ENCODE data around the gene CERT1. TPM values are rescaled to one million over a fixed set of nuclear protein-coding genes. Genes with fewer than 3 reads are reported as not detected.
"Not testable (repeated sequence)": the region's sequence is repeated elsewhere in the genome, so short reads cannot be mapped to it uniquely, and the experiment has no call there.

Gene CERT1
- total RNA-seq, 3 donors from 2014 or later: 41.4 to 63.4 (median 45.0) TPM

DNA sequence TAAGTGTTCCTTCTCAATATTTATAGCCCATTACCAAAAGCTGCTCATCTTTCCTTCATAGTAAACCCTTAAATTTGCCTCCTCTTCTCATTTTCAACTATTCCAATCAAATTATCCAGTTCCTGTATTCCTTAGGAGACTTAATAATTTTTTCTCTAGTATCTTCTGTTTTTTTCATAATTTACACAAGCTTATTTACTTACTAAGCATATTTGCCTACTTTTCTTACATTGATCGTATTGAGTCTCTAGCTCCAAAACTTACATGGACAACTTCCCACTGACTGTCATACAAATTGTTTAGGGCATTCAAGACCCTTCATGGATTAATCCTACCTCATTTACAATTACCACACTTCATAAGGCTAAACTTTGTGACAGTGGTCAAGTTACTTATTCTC lies 3.6 kb downstream of the CERT1 start:
- peaks cover 18% of the 10 kb centered on the region for H3K4me1 ChIP-seq (ENCODE audit: low read depth)
- TF ChIP-seq, protein P1, sequence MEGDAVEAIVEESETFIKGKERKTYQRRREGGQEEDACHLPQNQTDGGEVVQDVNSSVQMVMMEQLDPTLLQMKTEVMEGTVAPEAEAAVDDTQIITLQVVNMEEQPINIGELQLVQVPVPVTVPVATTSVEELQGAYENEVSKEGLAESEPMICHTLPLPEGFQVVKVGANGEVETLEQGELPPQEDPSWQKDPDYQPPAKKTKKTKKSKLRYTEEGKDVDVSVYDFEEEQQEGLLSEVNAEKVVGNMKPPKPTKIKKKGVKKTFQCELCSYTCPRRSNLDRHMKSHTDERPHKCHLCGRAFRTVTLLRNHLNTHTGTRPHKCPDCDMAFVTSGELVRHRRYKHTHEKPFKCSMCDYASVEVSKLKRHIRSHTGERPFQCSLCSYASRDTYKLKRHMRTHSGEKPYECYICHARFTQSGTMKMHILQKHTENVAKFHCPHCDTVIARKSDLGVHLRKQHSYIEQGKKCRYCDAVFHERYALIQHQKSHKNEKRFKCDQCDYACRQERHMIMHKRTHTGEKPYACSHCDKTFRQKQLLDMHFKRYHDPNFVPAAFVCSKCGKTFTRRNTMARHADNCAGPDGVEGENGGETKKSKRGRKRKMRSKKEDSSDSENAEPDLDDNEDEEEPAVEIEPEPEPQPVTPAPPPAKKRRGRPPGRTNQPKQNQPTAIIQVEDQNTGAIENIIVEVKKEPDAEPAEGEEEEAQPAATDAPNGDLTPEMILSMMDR (IDR thresholded peaks at IDR 0.05): no peak
- intact Hi-C loops (cut with DNase I, micrococcal nuclease): no loop called here
- no peak for ATAC-seq
- no peaks in the 10 kb centered on the region for H3K36me3 ChIP-seq (ENCODE audit: low read depth)
- DNase-seq: no peak
- no peak overlapping the region for H3K4me3 ChIP-seq
- no peaks in the 10 kb centered on the region for H3K9me3 ChIP-seq

DNA sequence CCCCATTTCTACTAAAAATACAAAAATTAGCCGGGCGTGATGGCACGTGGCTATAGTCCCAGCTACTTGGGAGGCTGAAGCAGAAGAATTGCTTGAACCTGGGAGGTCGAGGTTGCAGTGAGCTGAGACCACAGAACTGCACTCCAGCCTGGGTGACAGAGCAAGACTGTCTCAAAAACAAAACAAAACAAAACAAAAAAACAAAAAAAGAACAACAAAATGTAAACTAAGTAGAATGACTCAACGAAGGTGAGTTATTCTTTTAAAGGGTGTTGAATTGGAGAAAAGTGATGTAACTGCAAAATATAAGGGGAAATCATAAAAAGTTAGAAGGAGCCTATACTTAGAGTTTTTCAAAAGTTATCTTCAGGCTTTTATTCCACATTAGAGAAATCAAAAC lies 6.3 kb downstream of the CERT1 start:
- H3K9me3 ChIP-seq; intact Hi-C loops (cut with DNase I, micrococcal nuclease); H3K36me3 ChIP-seq (ENCODE audit: low read depth); ATAC-seq; H3K4me3 ChIP-seq; DNase-seq: not testable (repeated sequence)
- peaks cover 11% of the 10 kb centered on the region for H3K4me1 ChIP-seq (ENCODE audit: low read depth)

DNA sequence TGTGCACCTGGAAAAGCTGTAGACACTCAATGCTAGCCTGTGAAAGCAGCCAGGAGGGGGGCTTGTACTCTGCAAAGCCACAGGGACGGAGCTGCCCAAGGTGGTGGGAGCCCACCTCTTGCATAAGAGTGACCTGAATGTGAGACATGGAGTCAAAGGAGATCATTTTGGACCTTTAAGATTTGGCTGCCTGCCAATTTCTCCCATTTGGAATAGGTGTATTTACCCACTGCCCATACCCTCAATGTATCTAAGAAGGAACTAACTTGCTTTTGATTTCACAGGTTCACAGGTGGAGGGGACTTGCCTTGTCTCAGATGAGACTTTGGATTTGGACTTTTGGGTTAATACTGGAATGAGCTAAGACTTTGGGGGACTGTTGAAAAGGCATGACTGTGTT lies 12.6 kb downstream of the CERT1 start:
- intact Hi-C loops (cut with DNase I, micrococcal nuclease); H3K4me1 ChIP-seq (ENCODE audit: low read depth); H3K9me3 ChIP-seq; ATAC-seq; H3K4me3 ChIP-seq; DNase-seq; H3K36me3 ChIP-seq (ENCODE audit: low read depth): not testable (repeated sequence)

DNA sequence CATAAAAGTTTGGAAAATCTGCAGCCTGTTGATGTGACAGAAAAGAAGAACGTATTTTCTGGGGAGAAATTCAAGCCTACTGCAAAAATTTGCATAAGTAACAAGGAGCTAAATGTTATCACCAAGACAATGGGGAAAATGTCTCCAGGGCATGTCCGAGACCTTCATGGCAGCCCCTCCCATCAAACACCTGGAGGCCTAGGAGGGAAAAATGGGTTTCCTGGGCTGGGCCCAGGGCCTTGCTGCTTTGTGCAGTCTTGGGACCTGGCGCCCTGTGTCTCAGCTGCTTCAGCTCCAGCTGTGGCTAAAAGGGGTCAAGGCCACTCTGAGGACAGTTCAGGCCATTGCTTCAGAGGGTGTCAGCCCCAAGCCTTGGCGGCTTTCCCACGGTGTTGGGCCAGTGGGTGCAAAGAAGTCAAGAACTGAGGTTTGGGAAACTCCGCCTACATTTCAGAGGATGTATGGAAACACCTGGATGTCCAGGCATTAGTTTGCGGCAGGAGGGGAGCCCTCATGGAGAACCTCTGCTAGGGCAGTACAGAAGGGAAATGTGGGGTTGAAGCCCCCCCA lies 13.1 kb downstream of the CERT1 start:
- intact Hi-C loops (cut with DNase I, micrococcal nuclease): no loop called here
- DNase-seq: no peak
- Histone ChIP-seq H3K4me3 (no peak overlapping the region), H3K4me1 (ENCODE audit: low read depth) (no peaks in the 10 kb centered on the region), H3K36me3 (ENCODE audit: low read depth) (no peaks in the 10 kb centered on the region), H3K9me3 (no peaks in the 10 kb centered on the region)
- TF ChIP-seq, protein P1 (IDR thresholded peaks at IDR 0.05): no peak
- ATAC-seq: no peak

DNA sequence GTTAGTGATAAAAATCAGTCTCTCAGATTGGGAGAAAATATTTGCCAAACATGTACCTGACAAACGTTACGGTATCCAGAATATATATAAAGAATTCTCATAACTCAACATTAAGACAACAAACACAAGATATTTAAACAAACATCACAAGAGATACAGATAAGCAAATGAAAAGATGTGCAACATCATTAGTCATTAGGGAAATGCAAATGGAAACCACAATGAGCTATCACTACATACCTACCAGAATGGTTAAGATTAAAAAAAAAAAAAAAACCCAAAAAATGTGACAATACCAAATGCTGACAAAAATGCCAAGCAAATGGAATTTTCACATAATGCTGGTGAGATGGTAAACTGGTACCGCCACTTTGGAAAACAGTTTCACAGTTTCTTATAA lies 15.4 kb downstream of the CERT1 start:
- Histone ChIP-seq H3K4me1 (ENCODE audit: low read depth) (no peaks in the 10 kb centered on the region), H3K36me3 (ENCODE audit: low read depth) (no peaks in the 10 kb centered on the region), H3K4me3 (no peak overlapping the region), H3K9me3 (no peaks in the 10 kb centered on the region)
- no peak for DNase-seq
- no peak for ATAC-seq
- TF ChIP-seq, protein P1 (IDR thresholded peaks at IDR 0.05): no peak
- intact Hi-C loops (cut with DNase I, micrococcal nuclease): no loop called here

DNA sequence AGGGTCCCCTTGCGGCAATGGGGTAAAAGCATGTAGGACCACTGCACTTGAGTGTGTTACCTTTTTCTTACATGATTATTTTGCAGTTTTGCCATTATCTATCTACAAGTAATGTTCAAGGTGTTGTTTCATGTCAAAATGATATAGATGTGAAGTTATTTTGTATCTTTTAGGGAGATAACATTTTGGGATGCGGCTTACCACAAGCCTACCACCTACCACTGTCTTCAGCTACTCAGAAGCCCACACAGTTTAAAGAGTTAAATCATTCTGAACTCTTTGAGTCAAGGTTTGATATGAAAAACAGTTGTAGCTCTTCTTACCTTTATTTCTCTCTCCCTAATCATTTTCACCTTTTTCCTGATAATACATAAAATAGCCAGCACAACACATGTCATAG lies 19.8 kb downstream of the CERT1 start:
- Histone ChIP-seq H3K36me3 (ENCODE audit: low read depth) (no peaks in the 10 kb centered on the region), H3K4me1 (ENCODE audit: low read depth) (no peaks in the 10 kb centered on the region), H3K9me3 (peaks cover 12% of the 10 kb centered on the region), H3K4me3 (no peak overlapping the region)
- no peak for DNase-seq
- intact Hi-C loops (cut with DNase I, micrococcal nuclease): no loop called here
- TF ChIP-seq, protein P1 (IDR thresholded peaks at IDR 0.05): no peak
- no peak for ATAC-seq

DNA sequence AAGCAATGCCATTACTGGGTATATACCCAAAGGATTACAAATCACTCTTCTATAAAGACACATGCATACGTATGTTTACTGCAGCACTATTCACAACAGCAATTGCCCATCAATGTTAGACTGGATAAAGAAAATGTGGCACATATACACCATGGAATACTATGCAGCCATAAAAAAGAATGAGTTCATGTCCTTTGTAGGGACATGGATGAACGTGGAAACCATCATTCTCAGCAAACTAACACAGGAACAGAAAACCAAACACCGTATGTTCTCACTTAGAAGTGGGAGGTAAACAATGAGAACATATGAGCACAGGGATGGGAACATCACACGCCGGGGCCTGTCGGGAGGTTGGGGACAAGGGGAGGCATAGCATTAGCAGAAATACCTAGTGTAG lies 21.6 kb downstream of the CERT1 start:
- H3K4me3 ChIP-seq; ATAC-seq; H3K36me3 ChIP-seq (ENCODE audit: low read depth); H3K4me1 ChIP-seq (ENCODE audit: low read depth); intact Hi-C loops (cut with DNase I, micrococcal nuclease); DNase-seq: not testable (repeated sequence)
- H3K9me3 ChIP-seq: peaks cover 13% of the 10 kb centered on the region

Data from mucosa of descending colon (tissue), 3 donors.